Neural cell (in vitro differentiated cells): Measurements from ENCODE around the gene ACOXL. TPM values are rescaled to one million over a fixed set of nuclear protein-coding genes. Genes with fewer than 3 reads are reported as not detected.

Experiments
- H2AFZ ChIP-seq: fragments of 200-600, 300-800 bp; sonication (generic), shearing (Covaris generic); 2 replicates; pipeline ENCODE4 v1.6.0; 2014; ENCODE audit warnings: low read depth, mild to moderate bottlenecking, antibody characterized with exemption, low read length, moderate library complexity
- H3F3A ChIP-seq: fragments of 200-600 bp; shearing (Covaris generic); 2 replicates; pipeline ENCODE4 v1.6.1; 2016; ENCODE audit warnings: mild to moderate bottlenecking, moderate library complexity, mixed read lengths, antibody characterized with exemption, low read length; ENCODE audit not compliant: insufficient read depth, poor library complexity, severe bottlenecking
- H3K27ac ChIP-seq: fragments of 200-600, 300-800 bp; sonication (generic), shearing (Covaris generic); 2 replicates; pipeline ENCODE4 v1.5.1; 2014; ENCODE audit warnings: mild to moderate bottlenecking, low read length, moderate library complexity
- H3K27me3 ChIP-seq: fragments of 300-800, 200-600 bp; sonication (generic), shearing (Covaris generic); 2 replicates; pipeline ENCODE4 v1.6.0; 2014; ENCODE audit warnings: mild to moderate bottlenecking, low read depth, low read length, moderate library complexity; ENCODE audit not compliant: insufficient read depth
- H3K36me3 ChIP-seq: fragments of 300-800, 200-600 bp; sonication (generic), shearing (Covaris generic); 2 replicates; pipeline ENCODE4 v1.5.1; 2014; ENCODE audit warnings: mild to moderate bottlenecking, antibody characterized with exemption, low read length, moderate library complexity; ENCODE audit not compliant: insufficient read depth
- H3K4me2 ChIP-seq: fragments of 300-800, 200-600 bp; sonication (generic), shearing (Covaris generic); 2 replicates; pipeline ENCODE4 v1.6.0; 2014; ENCODE audit warnings: mild to moderate bottlenecking, low read length
- H3K4me3 ChIP-seq: fragments of 300-800, 200-600 bp; sonication (generic), shearing (Covaris generic); 2 replicates; pipeline ENCODE4 v1.5.1; 2014; ENCODE audit warnings: mild to moderate bottlenecking, low read length, moderate library complexity
- H3K79me2 ChIP-seq: fragments of 200-600 bp; shearing (Covaris generic); replicated peaks from 2 replicates; pipeline ENCODE4 v1.6.0; 2014; ENCODE audit warnings: mild to moderate bottlenecking, low read length, moderate library complexity; ENCODE audit not compliant: insufficient read depth
- H3K9ac ChIP-seq: fragments of 300-800, 200-600 bp; sonication (generic), shearing (Covaris generic); 2 replicates; pipeline ENCODE4 v1.6.1; 2016; ENCODE audit warnings: mild to moderate bottlenecking, low read length, mixed read lengths
- H3K9me2 ChIP-seq: fragments of 200-600 bp; shearing (Covaris generic); 2 replicates; pipeline ENCODE4 v1.6.1; 2016; ENCODE audit warnings: mild to moderate bottlenecking, low read length, mixed read lengths; ENCODE audit not compliant: insufficient read depth
- H3K9me3 ChIP-seq: fragments of 200-600, 300-800 bp; sonication (generic), shearing (Covaris generic); 2 replicates; pipeline ENCODE4 v1.6.1; 2016; ENCODE audit warnings: mild to moderate bottlenecking, mixed run types, low read length, moderate library complexity, mixed read lengths
- H4K20me1 ChIP-seq: fragments of 200-600 bp; shearing (Covaris generic); 2 replicates; pipeline ENCODE4 v1.6.1; 2016; ENCODE audit warnings: mild to moderate bottlenecking, mixed run types; ENCODE audit not compliant: insufficient read depth
- EP300 ChIP-seq: fragments of 450-650 bp; conservative IDR thresholded peaks from 2 replicates; pipeline ENCODE4 v1.6.1; 2014; ENCODE audit warnings: antibody characterized with exemption, mild to moderate bottlenecking, moderate library complexity; ENCODE audit not compliant: poor library complexity, severe bottlenecking
- EZH2 ChIP-seq: fragments of 200-600, 300-800 bp; shearing (Covaris generic), sonication (generic); IDR thresholded peaks from 2 replicates; pipeline ENCODE4 v1.6.1; 2014; ENCODE audit warnings: antibody characterized with exemption, low read length, borderline replicate concordance, mild to moderate bottlenecking; ENCODE audit not compliant: insufficient read depth, poor library complexity, severe bottlenecking
- MXI1 ChIP-seq: fragments of 450-650 bp; conservative IDR thresholded peaks from 2 replicates; pipeline ENCODE4 v1.6.1; 2014; ENCODE audit warnings: antibody characterized with exemption, mild to moderate bottlenecking; ENCODE audit not compliant: poor library complexity, severe bottlenecking
- POLR2AphosphoS5 ChIP-seq: IDR thresholded peaks from 2 replicates; pipeline ENCODE4 v1.6.1; 2012
- RAD21 ChIP-seq: fragments of 450-650 bp; conservative IDR thresholded peaks from 2 replicates; pipeline ENCODE4 v1.6.1; 2014; ENCODE audit warnings: antibody characterized with exemption, mild to moderate bottlenecking, moderate library complexity
- SMC3 ChIP-seq: fragments of 450-650 bp; conservative IDR thresholded peaks from 2 replicates; pipeline ENCODE4 v1.6.1; 2014; ENCODE audit warnings: antibody characterized with exemption, mild to moderate bottlenecking, moderate library complexity; ENCODE audit not compliant: poor library complexity
- TAF1 ChIP-seq: IDR thresholded peaks from 2 replicates; pipeline ENCODE4 v1.6.1; 2012; ENCODE audit warnings: low read depth
- polyA plus RNA-seq: library from polyadenylated mRNA; depleted of rRNA; stranded (reverse); fragments of >200 nt; gene quantifications from 2 replicates; pipeline ENCODE4 v1.2.3, GENCODE V29; 2014
- TF ChIP-seq, protein P1 (sequence below): IDR thresholded peaks from 2 replicates; pipeline ENCODE4 v1.6.1; 2012; ENCODE audit warnings: borderline replicate concordance
- TF ChIP-seq, protein P2 (sequence below): fragments of 450-650 bp; IDR thresholded peaks from 2 replicates; pipeline ENCODE4 v1.5.1; 2014; ENCODE audit warnings: antibody characterized with exemption, mild to moderate bottlenecking, moderate library complexity; ENCODE audit not compliant: poor library complexity, severe bottlenecking

The ACOXL gene
- polyA plus RNA-seq, 1 donor from 2014 or later, result not detected

DNA sequence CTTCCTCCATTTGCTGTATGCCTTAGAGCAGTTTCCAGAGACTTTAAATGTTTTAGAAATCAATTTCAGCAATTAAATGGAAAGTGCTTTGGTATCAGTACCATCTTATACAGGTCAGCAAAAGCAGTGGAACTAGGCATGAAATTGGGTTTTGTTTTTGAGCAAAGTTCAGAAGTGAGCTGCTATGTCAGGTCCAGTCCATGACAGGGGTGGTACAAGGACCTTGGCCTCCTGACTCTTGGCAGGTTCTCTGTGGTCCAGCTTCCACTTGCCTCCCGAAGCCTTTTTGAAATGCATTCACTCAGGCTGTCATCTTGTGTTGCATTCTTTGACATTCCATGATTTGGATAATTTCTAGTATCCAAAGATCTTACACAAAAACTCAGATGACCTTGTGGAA lies 159.3 kb downstream of the ACOXL start:
- Histone ChIP-seq H3K27me3 (no peaks in the 10 kb centered on the region), H3K9ac (no peak overlapping the region), H3K4me3 (no peak overlapping the region), H3K9me2 (no peaks in the 10 kb centered on the region), H4K20me1 (no peaks in the 10 kb centered on the region), H3K27ac (no peak overlapping the region), H3K79me2 (no peaks in the 10 kb centered on the region), H3K36me3 (no peaks in the 10 kb centered on the region), H3K4me2 (no peak overlapping the region), H2AFZ (no peak overlapping the region), H3K9me3 (no peaks in the 10 kb centered on the region), H3F3A (no peaks in the 10 kb centered on the region)
- no peak for TF ChIP-seq RAD21
- TF ChIP-seq EP300, result no peak
- TF ChIP-seq EZH2, result no peak
- TF ChIP-seq, protein P1, sequence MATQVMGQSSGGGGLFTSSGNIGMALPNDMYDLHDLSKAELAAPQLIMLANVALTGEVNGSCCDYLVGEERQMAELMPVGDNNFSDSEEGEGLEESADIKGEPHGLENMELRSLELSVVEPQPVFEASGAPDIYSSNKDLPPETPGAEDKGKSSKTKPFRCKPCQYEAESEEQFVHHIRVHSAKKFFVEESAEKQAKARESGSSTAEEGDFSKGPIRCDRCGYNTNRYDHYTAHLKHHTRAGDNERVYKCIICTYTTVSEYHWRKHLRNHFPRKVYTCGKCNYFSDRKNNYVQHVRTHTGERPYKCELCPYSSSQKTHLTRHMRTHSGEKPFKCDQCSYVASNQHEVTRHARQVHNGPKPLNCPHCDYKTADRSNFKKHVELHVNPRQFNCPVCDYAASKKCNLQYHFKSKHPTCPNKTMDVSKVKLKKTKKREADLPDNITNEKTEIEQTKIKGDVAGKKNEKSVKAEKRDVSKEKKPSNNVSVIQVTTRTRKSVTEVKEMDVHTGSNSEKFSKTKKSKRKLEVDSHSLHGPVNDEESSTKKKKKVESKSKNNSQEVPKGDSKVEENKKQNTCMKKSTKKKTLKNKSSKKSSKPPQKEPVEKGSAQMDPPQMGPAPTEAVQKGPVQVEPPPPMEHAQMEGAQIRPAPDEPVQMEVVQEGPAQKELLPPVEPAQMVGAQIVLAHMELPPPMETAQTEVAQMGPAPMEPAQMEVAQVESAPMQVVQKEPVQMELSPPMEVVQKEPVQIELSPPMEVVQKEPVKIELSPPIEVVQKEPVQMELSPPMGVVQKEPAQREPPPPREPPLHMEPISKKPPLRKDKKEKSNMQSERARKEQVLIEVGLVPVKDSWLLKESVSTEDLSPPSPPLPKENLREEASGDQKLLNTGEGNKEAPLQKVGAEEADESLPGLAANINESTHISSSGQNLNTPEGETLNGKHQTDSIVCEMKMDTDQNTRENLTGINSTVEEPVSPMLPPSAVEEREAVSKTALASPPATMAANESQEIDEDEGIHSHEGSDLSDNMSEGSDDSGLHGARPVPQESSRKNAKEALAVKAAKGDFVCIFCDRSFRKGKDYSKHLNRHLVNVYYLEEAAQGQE, result no peak
- no peak for TF ChIP-seq SMC3
- no peak for TF ChIP-seq POLR2AphosphoS5
- no peak for TF ChIP-seq TAF1
- TF ChIP-seq MXI1, result no peak
- TF ChIP-seq, protein P2, sequence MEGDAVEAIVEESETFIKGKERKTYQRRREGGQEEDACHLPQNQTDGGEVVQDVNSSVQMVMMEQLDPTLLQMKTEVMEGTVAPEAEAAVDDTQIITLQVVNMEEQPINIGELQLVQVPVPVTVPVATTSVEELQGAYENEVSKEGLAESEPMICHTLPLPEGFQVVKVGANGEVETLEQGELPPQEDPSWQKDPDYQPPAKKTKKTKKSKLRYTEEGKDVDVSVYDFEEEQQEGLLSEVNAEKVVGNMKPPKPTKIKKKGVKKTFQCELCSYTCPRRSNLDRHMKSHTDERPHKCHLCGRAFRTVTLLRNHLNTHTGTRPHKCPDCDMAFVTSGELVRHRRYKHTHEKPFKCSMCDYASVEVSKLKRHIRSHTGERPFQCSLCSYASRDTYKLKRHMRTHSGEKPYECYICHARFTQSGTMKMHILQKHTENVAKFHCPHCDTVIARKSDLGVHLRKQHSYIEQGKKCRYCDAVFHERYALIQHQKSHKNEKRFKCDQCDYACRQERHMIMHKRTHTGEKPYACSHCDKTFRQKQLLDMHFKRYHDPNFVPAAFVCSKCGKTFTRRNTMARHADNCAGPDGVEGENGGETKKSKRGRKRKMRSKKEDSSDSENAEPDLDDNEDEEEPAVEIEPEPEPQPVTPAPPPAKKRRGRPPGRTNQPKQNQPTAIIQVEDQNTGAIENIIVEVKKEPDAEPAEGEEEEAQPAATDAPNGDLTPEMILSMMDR, result no peak

DNA sequence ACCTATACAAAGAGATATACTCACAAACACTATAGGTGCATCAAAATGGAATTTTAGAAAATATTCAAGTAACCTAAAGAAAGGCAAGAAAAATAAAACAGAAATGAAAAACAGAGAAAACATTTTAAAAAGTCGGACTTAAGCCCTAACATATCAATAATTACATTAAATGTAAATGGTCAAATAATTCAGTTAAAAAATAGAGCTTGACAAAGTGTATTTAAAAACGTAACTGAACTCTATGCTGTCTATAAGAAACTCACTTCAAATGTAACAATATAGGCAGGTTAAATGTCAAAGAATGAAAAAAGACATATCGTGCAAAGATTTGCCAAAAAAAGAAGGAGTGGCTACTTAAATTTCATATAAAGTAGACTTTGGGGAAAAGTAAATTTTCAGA lies 163.9 kb downstream of the ACOXL start:
- Histone ChIP-seq H3K9me2 (no peaks in the 10 kb centered on the region), H4K20me1 (no peaks in the 10 kb centered on the region), H3K4me3 (no peak overlapping the region), H3K27ac (no peak overlapping the region), H3F3A (no peaks in the 10 kb centered on the region), H3K27me3 (no peaks in the 10 kb centered on the region), H2AFZ (no peak overlapping the region), H3K9ac (no peak overlapping the region), H3K36me3 (no peaks in the 10 kb centered on the region), H3K4me2 (no peak overlapping the region), H3K79me2 (no peaks in the 10 kb centered on the region), H3K9me3 (no peaks in the 10 kb centered on the region)
- TF ChIP-seq, protein P2, result no peak
- TF ChIP-seq, protein P1, result no peak
- no peak for TF ChIP-seq POLR2AphosphoS5
- TF ChIP-seq EZH2, result no peak
- TF ChIP-seq EP300, result no peak
- TF ChIP-seq SMC3, result no peak
- no peak for TF ChIP-seq RAD21
- no peak for TF ChIP-seq TAF1
- TF ChIP-seq MXI1, result no peak
